Stomach (tissue), 9 donors: ENCODE data around the gene TP53RK. TPM values are rescaled to one million over a fixed set of nuclear protein-coding genes. Genes with fewer than 3 reads are reported as not detected.

Experiments
- DNase-seq, 2 donors: peaks; one replicate each; pipeline versions ENCODE4 v3.0.0 to v3.0.0-alpha.2; 2013 to 2019
- H3K27ac ChIP-seq, 5 donors: fragments of 200-600 bp in 4 of 5; sonication (generic) in 4 of 5; one replicate each; pipeline ENCODE4 v1.5.1; 2013 to 2019; ENCODE audit warnings: mild to moderate bottlenecking in 1 of 5, moderate library complexity in 1 of 5
- H3K27me3 ChIP-seq, 3 donors: fragments of 200-600 bp; sonication (generic); one replicate each; pipeline ENCODE4 v1.5.1; 2017 to 2019; ENCODE audit warnings: mixed run types in 1 of 3
- H3K36me3 ChIP-seq, 4 donors: fragments of 200-600 bp; sonication (generic); 1 replicate in 3 of 4; 2 replicates in 1 of 4; pipeline ENCODE4 v1.5.1; 2016 to 2019
- H3K4me1 ChIP-seq, 4 donors: fragments of 200-600 bp; sonication (generic); one replicate each; pipeline ENCODE4 v1.5.1; 2016 to 2019
- H3K4me3 ChIP-seq, 4 donors: fragments of 200-600 bp; sonication (generic) in 3 of 4; one replicate each; pipeline ENCODE4 v1.5.1; 2016 to 2019; ENCODE audit warnings: mild to moderate bottlenecking in 1 of 4
- H3K9me3 ChIP-seq, 4 donors: fragments of 200-600 bp; sonication (generic); one replicate each; pipeline ENCODE4 v1.5.1; 2016 to 2019
- CTCF ChIP-seq, 7 experiments: fragments of 450-650 bp in 4 of 7; fragments of 200-600 bp in 3 of 7; sonication (generic) in 3 of 7; IDR thresholded peaks; one replicate each; pipeline ENCODE4 v1.5.1; 2016 to 2019; ENCODE audit warnings: antibody characterized with exemption in 7 of 7, control low read depth in 2 of 7, mild to moderate bottlenecking in 1 of 7
- EP300 ChIP-seq: sonication (generic); formaldehyde crosslinking; IDR thresholded peaks from one replicate; pipeline ENCODE4 v1.6.1; 2017; ENCODE audit warnings: antibody characterized with exemption
- POLR2A ChIP-seq, 4 donors: fragments of 450-650 bp; IDR thresholded peaks; one replicate each; pipeline ENCODE4 v1.6.1; 2016; ENCODE audit warnings: antibody characterized with exemption in 4 of 4, control low read depth in 2 of 4, mild to moderate bottlenecking in 1 of 4, moderate library complexity in 1 of 4
- POLR2AphosphoS5 ChIP-seq, 3 donors: sonication (generic); formaldehyde crosslinking; IDR thresholded peaks; one replicate each; pipeline ENCODE4 v1.6.1; 2016; ENCODE audit warnings: antibody characterized with exemption in 3 of 3
- WGBS, 5 donors: extraction: QIAGEN DNeasy Blood & Tissue Kit in 3 of 5; methylation state at CpG; one replicate each; pipeline versions ENCODE4 v1.1.5 to v1.1.7; 2013 to 2018; 5-methylcytosine and 5-hydroxymethylcytosine counted together
- intact Hi-C: fragments of 100-400 bp; cut with DNase I; formaldehyde crosslinking; loops from one replicate; pipeline ENCODE4 v1.15.1; 2023; ENCODE audit warnings: low total_unique reads
- polyA plus RNA-seq, 3 donors: library from polyadenylated mRNA; stranded (reverse); fragments of 200-250 nt; gene quantifications; one replicate each; pipeline ENCODE4 v1.2.3, GENCODE V29; 2013
- total RNA-seq, 5 donors: library from RNA; depleted of rRNA; stranded (reverse); fragments of >200 nt; gene quantifications; one replicate each; pipeline versions ENCODE4 v1.1.0 to v1.2.3, GENCODE V29; 2014 to 2016
- donor health status: healthy with polysubstance abuse.
- donor health status: Bipolar disorder and iron deficiency.
- donor health status: healthy.

TP53RK gene
- total and polyA plus RNA-seq, 8 donors: 1.8 to 64.3 (median 12.9) TPM

- no peaks in the 10 kb centered on the region for H3K27me3 ChIP-seq
- no peaks in the 10 kb centered on the region for H3K4me1 ChIP-seq
- H3K9me3 ChIP-seq: no peaks in the 10 kb centered on the region
- no peaks in the 10 kb centered on the region for H3K36me3 ChIP-seq
- no peak for TF ChIP-seq POLR2A (IDR thresholded peaks at IDR 0.05)
- TF ChIP-seq POLR2AphosphoS5 (IDR thresholded peaks at IDR 0.05): no peak
- TF ChIP-seq CTCF (IDR thresholded peaks at IDR 0.05): no peak
- no peak for TF ChIP-seq EP300
- 71 to 100% (median 92%) methylated on average over 1 of the region's 1 CpG for WGBS, 5 donors
- intact Hi-C loops: no loop called here
- DNase-seq: no peak
- H3K27ac ChIP-seq: no peak overlapping the region
- H3K4me3 ChIP-seq: no peak overlapping the region
Observed at GRCh38 chr20:46644733-46645132, 44.5 kb downstream of the TP53RK start.

- H3K36me3 ChIP-seq: no peaks in the 10 kb centered on the region
- H3K27ac ChIP-seq: no peak overlapping the region
- H3K27me3 ChIP-seq: peaks cover 0 to 2% (median 0%) of the 10 kb centered on the region in 3 donors
- H3K4me1 ChIP-seq: no peaks in the 10 kb centered on the region
- H3K4me3 ChIP-seq: no peak overlapping the region
- DNase-seq: no peak
- WGBS, 5 donors: 94 to 100% (median 95%) methylated on average over 3 of the region's 3 CpGs
- no peaks in the 10 kb centered on the region for H3K9me3 ChIP-seq
- intact Hi-C loops: no loop called here
- no peak for TF ChIP-seq CTCF (IDR thresholded peaks at IDR 0.05)
- no peak for TF ChIP-seq EP300
- no peak for TF ChIP-seq POLR2AphosphoS5 (IDR thresholded peaks at IDR 0.05)
- no peak for TF ChIP-seq POLR2A (IDR thresholded peaks at IDR 0.05)
Observed at GRCh38 chr20:46644160-46644559, 45.1 kb downstream of the TP53RK start.

- no peak overlapping the region for H3K4me3 ChIP-seq
- no peaks in the 10 kb centered on the region for H3K4me1 ChIP-seq
- H3K27me3 ChIP-seq: peaks cover 0 to 12% (median 0%) of the 10 kb centered on the region in 3 donors
- no peak overlapping the region for H3K27ac ChIP-seq
- 61 to 83% (median 69%) methylated on average over 5 of the region's 5 CpGs for WGBS, 5 donors
- H3K36me3 ChIP-seq: no peaks in the 10 kb centered on the region
- no peaks in the 10 kb centered on the region for H3K9me3 ChIP-seq
- TF ChIP-seq EP300: no peak
- TF ChIP-seq POLR2A (IDR thresholded peaks at IDR 0.05): no peak
- no peak for TF ChIP-seq POLR2AphosphoS5 (IDR thresholded peaks at IDR 0.05)
- no peak for TF ChIP-seq CTCF (IDR thresholded peaks at IDR 0.05)
- no peak for DNase-seq
- intact Hi-C loops: no loop called here
Observed at GRCh38 chr20:46642969-46643343, 46.3 kb downstream of the TP53RK start.

- Histone ChIP-seq H3K4me3 (no peak overlapping the region), H3K27ac (no peak overlapping the region), H3K9me3 (no peaks in the 10 kb centered on the region), H3K27me3 (peaks cover 0 to 12% (median 0%) of the 10 kb centered on the region in 3 donors), H3K4me1 (no peaks in the 10 kb centered on the region), H3K36me3 (no peaks in the 10 kb centered on the region)
- 86 to 93% (median 89%) methylated on average over 9 to 12 of the region's 12 CpGs for WGBS, 5 donors
- no peak for DNase-seq
- intact Hi-C loops: no loop called here
- no peak for TF ChIP-seq POLR2AphosphoS5 (IDR thresholded peaks at IDR 0.05)
- TF ChIP-seq EP300: no peak
- no peak for TF ChIP-seq CTCF (IDR thresholded peaks at IDR 0.05)
- TF ChIP-seq POLR2A (IDR thresholded peaks at IDR 0.05): no peak
Observed at GRCh38 chr20:46642265-46642968, 46.8 kb downstream of the TP53RK start.
